Measurements from ENCODE around the gene ZSCAN5B.
"Not testable (repeated sequence)": the region's sequence is repeated elsewhere in the genome, so short reads cannot be mapped to it uniquely, and the experiment has no call there.

ZSCAN5B gene

GRCh38 chr19:56222901-56223300, 25.3 kb upstream of the ZSCAN5B start:
- no peak overlapping the region for H3K4me3 ChIP-seq (ENCODE audit: low read length)
- H3K36me3 ChIP-seq (replicated peaks; ENCODE audit: insufficient read depth, low read length): no peaks in the 10 kb centered on the region
- DNase-seq: no peak
- H2AFZ ChIP-seq (ENCODE audit: low read length): no peak overlapping the region
- no peaks in the 10 kb centered on the region for H4K20me1 ChIP-seq (ENCODE audit: insufficient read depth, low read length)
- H3K9me3 ChIP-seq (replicated peaks; ENCODE audit: insufficient read depth, low read length): no peaks in the 10 kb centered on the region
- no peaks in the 10 kb centered on the region for H3F3A ChIP-seq (ENCODE audit: insufficient read depth, low read length)
- H3K9ac ChIP-seq (ENCODE audit: low read length): no peak overlapping the region
- TF ChIP-seq EZH2 (optimal IDR thresholded peaks at IDR 0.05; ENCODE audit: low read depth, low read length) (no peak), EZH2phosphoT487 (IDR thresholded peaks at IDR 0.05; ENCODE audit: low read length) (no peak), CTCF (IDR thresholded peaks at IDR 0.05; ENCODE audit: low read length) (no peak)
- H3K4me2 ChIP-seq (ENCODE audit: low read depth, low read length): no peak overlapping the region
- no peaks in the 10 kb centered on the region for H3K4me1 ChIP-seq (ENCODE audit: low read length)
- no peaks in the 10 kb centered on the region; the same call in 1 of the 2 replicates for H3K27me3 ChIP-seq (replicated peaks; ENCODE audit: insufficient read depth, low read length)
- no peaks in the 10 kb centered on the region for H3K9me2 ChIP-seq (replicated peaks; ENCODE audit: insufficient read depth, low read length)
- H3K79me2 ChIP-seq (ENCODE audit: low read length): no peaks in the 10 kb centered on the region
- H3K27ac ChIP-seq (ENCODE audit: low read length): no peak overlapping the region

GRCh38 chr19:56221851-56222250, 24.3 kb upstream of the ZSCAN5B start:
- Histone ChIP-seq H4K20me1 (ENCODE audit: insufficient read depth, low read length) (no peaks in the 10 kb centered on the region), H3K79me2 (ENCODE audit: low read length) (no peaks in the 10 kb centered on the region), H3K27me3 (replicated peaks; ENCODE audit: insufficient read depth, low read length) (peaks cover 5% of the 10 kb centered on the region; the same call in 1 of the 2 replicates), H3K9me3 (replicated peaks; ENCODE audit: insufficient read depth, low read length) (no peaks in the 10 kb centered on the region), H3K36me3 (replicated peaks; ENCODE audit: insufficient read depth, low read length) (no peaks in the 10 kb centered on the region), H3F3A (ENCODE audit: insufficient read depth, low read length) (no peaks in the 10 kb centered on the region), H3K9me2 (replicated peaks; ENCODE audit: insufficient read depth, low read length) (no peaks in the 10 kb centered on the region), H3K4me1 (ENCODE audit: low read length) (no peaks in the 10 kb centered on the region), H2AFZ (ENCODE audit: low read length) (no peak overlapping the region), H3K9ac (ENCODE audit: low read length) (no peak overlapping the region), H3K27ac (ENCODE audit: low read length) (no peak overlapping the region), H3K4me2 (ENCODE audit: low read depth, low read length) (no peak overlapping the region), H3K4me3 (ENCODE audit: low read length) (no peak overlapping the region)
- DNase-seq: no peak
- TF ChIP-seq EZH2phosphoT487 (IDR thresholded peaks at IDR 0.05; ENCODE audit: low read length) (no peak), EZH2 (optimal IDR thresholded peaks at IDR 0.05; ENCODE audit: low read depth, low read length) (no peak), CTCF (IDR thresholded peaks at IDR 0.05; ENCODE audit: low read length) (no peak)

GRCh38 chr19:56221442-56221841, 23.9 kb upstream of the ZSCAN5B start:
- not testable (repeated sequence) for H3K9me3 ChIP-seq (replicated peaks; ENCODE audit: insufficient read depth, low read length); H3K4me3 ChIP-seq (ENCODE audit: low read length); H3K4me2 ChIP-seq (ENCODE audit: low read depth, low read length); DNase-seq; H4K20me1 ChIP-seq (ENCODE audit: insufficient read depth, low read length); H3K27me3 ChIP-seq (replicated peaks; ENCODE audit: insufficient read depth, low read length); H3K79me2 ChIP-seq (ENCODE audit: low read length); H3K4me1 ChIP-seq (ENCODE audit: low read length); H3F3A ChIP-seq (ENCODE audit: insufficient read depth, low read length); H3K27ac ChIP-seq (ENCODE audit: low read length); H3K36me3 ChIP-seq (replicated peaks; ENCODE audit: insufficient read depth, low read length); H2AFZ ChIP-seq (ENCODE audit: low read length); H3K9ac ChIP-seq (ENCODE audit: low read length); H3K9me2 ChIP-seq (replicated peaks; ENCODE audit: insufficient read depth, low read length)

- no peaks in the 10 kb centered on the region for H3F3A ChIP-seq (ENCODE audit: insufficient read depth, low read length)
- H2AFZ ChIP-seq (ENCODE audit: low read length): no peak overlapping the region
- H3K9ac ChIP-seq (ENCODE audit: low read length): no peak overlapping the region
- no peak overlapping the region for H3K4me2 ChIP-seq (ENCODE audit: low read depth, low read length)
- H3K79me2 ChIP-seq (ENCODE audit: low read length): no peaks in the 10 kb centered on the region
- no peaks in the 10 kb centered on the region for H3K9me3 ChIP-seq (replicated peaks; ENCODE audit: insufficient read depth, low read length)
- TF ChIP-seq CTCF (IDR thresholded peaks at IDR 0.05; ENCODE audit: low read length) (no peak), EZH2 (optimal IDR thresholded peaks at IDR 0.05; ENCODE audit: low read depth, low read length) (no peak), EZH2phosphoT487 (IDR thresholded peaks at IDR 0.05; ENCODE audit: low read length) (no peak)
- H3K27ac ChIP-seq (ENCODE audit: low read length): no peak overlapping the region
- H3K4me3 ChIP-seq (ENCODE audit: low read length): no peak overlapping the region
- H3K4me1 ChIP-seq (ENCODE audit: low read length): no peaks in the 10 kb centered on the region
- H3K9me2 ChIP-seq (replicated peaks; ENCODE audit: insufficient read depth, low read length): no peaks in the 10 kb centered on the region
- H3K36me3 ChIP-seq (replicated peaks; ENCODE audit: insufficient read depth, low read length): no peaks in the 10 kb centered on the region
- no peaks in the 10 kb centered on the region for H4K20me1 ChIP-seq (ENCODE audit: insufficient read depth, low read length)
- peaks cover 21% of the 10 kb centered on the region; the same call in 1 of the 2 replicates for H3K27me3 ChIP-seq (replicated peaks; ENCODE audit: insufficient read depth, low read length)
- DNase-seq: no peak
These were observed 21.4 kb upstream of the ZSCAN5B start for GRCh38 chr19:56218961-56219360.

All from MM.1S (cell line).